ENCODE measurements around the gene CLEC5A.

CLEC5A gene

GRCh38 chr7:141877365-141877764 lies 69.4 kb downstream of the CLEC5A start:
- Histone ChIP-seq H3K4me3 (ENCODE audit: low read depth in 1 of 5, low read length in 5 of 5) (no peak overlapping the region), H3K27me3 (ENCODE audit: control insufficient read depth in 5 of 5, insufficient read depth in 4 of 5, low read length in 5 of 5) (no peaks in the 10 kb centered on the region), H3K27ac (ENCODE audit: low read depth, low read length) (no peak overlapping the region), H3K4me1 (ENCODE audit: control insufficient read depth in 5 of 5, insufficient read depth in 5 of 5, low read length in 5 of 5) (no peaks in the 10 kb centered on the region), H3K9me3 (ENCODE audit: control insufficient read depth in 5 of 5, low read length in 5 of 5) (peaks cover 0 to 15% (median 11%) of the 10 kb centered on the region in 5 donors), H3K36me3 (ENCODE audit: control insufficient read depth in 5 of 5, insufficient read depth in 5 of 5, low read length in 5 of 5) (no peaks in the 10 kb centered on the region), H3K9ac (ENCODE audit: low read length in 5 of 5) (no peak overlapping the region)

Data from subcutaneous abdominal adipose tissue (tissue), 5 donors.